ENCODE results near the gene C22orf23. TPM values are rescaled to one million over a fixed set of nuclear protein-coding genes. Genes with fewer than 3 reads are reported as not detected.

C22orf23 gene
- total RNA-seq, 4 donors from 2014 or later: 0.21 TPM; not detected in 3

DNA sequence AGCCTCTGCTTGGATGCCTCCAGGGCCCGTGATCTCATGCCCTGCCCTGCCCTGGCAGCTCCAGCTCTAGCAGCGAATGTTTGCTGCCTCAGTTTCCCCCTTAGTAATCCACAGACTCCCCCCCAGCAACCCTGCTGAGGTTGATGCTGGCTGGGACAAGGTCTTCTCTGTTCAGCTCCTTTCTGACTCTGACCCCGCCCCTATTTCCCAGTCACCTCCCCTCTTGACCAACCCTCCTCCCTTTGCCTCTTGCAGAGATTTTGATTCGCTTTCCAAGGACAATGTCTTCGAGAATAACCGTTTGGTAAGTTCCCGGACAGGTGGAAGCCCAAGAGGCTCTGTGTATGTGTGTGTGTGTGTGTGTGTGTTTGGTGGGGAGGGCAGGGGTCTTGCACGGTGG lies 41.7 kb downstream of the C22orf23 start:
- Histone ChIP-seq H3K4me1 (peaks cover 0 to 43% (median 13%) of the 10 kb centered on the region in 4 donors), H3K36me3 (peaks cover 0 to 47% (median 0%) of the 10 kb centered on the region in 3 donors), H3K27ac (peak overlapping the region in 2 of 4 donors; percentile 51 to 66), H3K4me3 (no peak overlapping the region), H3K27me3 (no peaks in the 10 kb centered on the region), H3K9me3 (no peaks in the 10 kb centered on the region)
- TF ChIP-seq POLR2A (IDR thresholded peaks at IDR 0.05): no peak
- no peak for TF ChIP-seq EP300 (IDR thresholded peaks at IDR 0.05)
- DNase-seq (ENCODE audit: low spot score in 2 of 2): no peak
- WGBS, 2 donors: 53 to 55% methylated on average over 8 of the region's 8 CpGs

DNA sequence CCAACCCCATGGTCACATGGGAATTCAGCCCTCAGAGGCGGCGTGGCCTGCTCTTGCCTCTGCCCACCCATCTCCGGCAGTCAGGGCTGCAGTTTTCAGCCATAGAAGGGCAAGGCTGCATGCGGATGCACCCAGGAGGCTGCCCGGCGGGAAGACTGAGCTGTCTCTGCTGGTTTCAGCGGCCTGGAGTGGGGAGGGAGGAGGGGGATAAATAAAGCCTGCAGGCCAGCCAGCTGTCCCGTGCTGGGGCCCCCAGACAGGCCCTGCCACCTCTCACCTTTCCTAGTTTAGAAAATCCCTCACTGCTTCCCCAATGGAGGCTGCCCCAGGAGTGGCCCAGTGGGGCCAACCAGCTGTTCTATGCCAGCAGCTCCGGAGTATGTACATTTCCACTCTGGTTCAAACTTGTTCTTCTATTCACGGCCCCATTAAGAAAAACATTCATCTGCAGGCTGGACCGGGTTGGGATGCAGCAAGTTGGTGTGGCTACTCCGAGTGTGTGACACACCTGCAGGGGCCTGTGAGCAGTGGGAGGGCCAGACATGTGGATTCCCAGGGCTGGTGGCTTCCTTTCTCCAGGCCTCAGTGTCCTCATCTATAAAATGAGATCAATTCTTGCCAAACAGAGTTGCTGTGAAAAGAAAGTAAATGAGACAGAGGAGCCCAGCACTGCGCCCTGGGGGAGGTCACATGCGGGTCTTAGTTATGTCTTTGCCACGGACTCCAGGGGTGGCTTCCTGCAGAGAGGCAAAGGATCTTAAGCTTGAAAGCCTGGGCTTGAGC lies 42.3 kb downstream of the C22orf23 start:
- Histone ChIP-seq H3K4me1 (peaks cover 0 to 44% (median 14%) of the 10 kb centered on the region in 4 donors), H3K4me3 (no peak overlapping the region)
- DNase-seq (ENCODE audit: low spot score in 2 of 2): no peak

GRCh38 chr22:37909766-37910165 lies 43.6 kb downstream of the C22orf23 start:
- Histone ChIP-seq H3K9me3 (no peaks in the 10 kb centered on the region), H3K4me1 (peaks cover 0 to 55% (median 20%) of the 10 kb centered on the region in 4 donors), H3K27ac (peak overlapping the region in 3 of 4 donors; percentile 50 to 70 (median 51)), H3K27me3 (no peaks in the 10 kb centered on the region), H3K4me3 (no peak overlapping the region), H3K36me3 (peaks cover 0 to 29% (median 0%) of the 10 kb centered on the region in 3 donors)
- TF ChIP-seq POLR2A (IDR thresholded peaks at IDR 0.05): no peak
- no peak for TF ChIP-seq EP300 (IDR thresholded peaks at IDR 0.05)
- TF ChIP-seq CTCF (IDR thresholded peaks at IDR 0.05): no peak
- no peak for DNase-seq (ENCODE audit: low spot score in 2 of 2)
- WGBS, 2 donors: 43 to 57% methylated on average over 7 of the region's 7 CpGs

More for the DNA sequence above, 42.3 kb downstream of the C22orf23 start:
- 48 to 55% methylated on average over 15 of the region's 15 CpGs for WGBS, 2 donors
- no peak for TF ChIP-seq POLR2A (IDR thresholded peaks at IDR 0.05)
- TF ChIP-seq CTCF (IDR thresholded peaks at IDR 0.05): no peak
- no peak for TF ChIP-seq EP300 (IDR thresholded peaks at IDR 0.05)
- Histone ChIP-seq H3K9me3 (no peaks in the 10 kb centered on the region), H3K27me3 (no peaks in the 10 kb centered on the region), H3K27ac (peak overlapping the region in 3 of 4 donors; percentile 50 to 66 (median 51)), H3K36me3 (peaks cover 0 to 41% (median 0%) of the 10 kb centered on the region in 3 donors)

DNA sequence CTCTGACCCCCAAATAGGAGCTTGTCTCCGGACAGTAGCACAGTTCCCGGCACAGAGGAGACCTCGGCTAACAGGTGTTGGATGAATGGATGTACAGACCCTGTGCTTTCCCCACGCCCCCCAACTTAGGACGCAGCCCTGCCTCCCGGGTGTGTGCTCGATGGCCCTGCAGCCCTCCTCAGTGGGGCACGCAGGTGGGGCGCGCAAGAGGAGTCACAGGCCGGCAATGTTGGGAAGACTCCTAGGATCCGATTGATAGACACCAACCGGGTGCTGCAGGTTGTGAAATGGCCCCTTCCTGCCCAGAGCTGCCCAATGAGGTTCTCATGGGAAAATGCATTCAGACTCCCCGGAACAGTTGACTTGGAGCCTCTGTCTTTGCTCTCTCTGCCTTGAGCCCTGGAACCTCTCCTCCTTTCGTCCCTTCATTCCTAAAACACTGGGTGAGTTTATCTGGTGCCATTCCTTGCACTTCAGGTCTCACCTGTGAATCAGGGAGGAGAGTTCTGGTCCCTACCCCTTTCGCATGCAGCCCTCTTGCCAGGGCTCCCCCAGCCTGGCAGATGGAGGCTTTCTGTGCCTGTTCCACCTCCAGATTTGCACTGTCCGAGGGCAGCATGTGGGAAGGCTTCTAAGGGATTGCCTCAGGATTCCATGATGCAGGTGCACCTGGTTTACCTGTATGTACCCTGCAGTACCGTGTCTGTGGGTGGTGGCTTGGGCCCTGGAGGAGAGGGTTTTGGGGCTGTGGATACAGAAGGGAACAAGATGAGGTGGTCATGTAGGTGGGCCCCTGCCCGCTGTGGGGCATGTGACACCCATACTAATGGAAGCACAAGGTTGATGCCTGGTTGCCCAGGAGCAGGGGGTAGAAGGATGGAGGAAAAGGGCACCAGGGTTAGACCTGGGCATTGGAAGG lies 46.1 kb downstream of the C22orf23 start:
- Histone ChIP-seq H3K27ac (peak overlapping the region; percentile 72 to 90 (median 86)), H3K4me3 (peak overlapping the region; percentile 58 to 89 (median 71)), H3K4me1 (peaks cover 0 to 56% (median 20%) of the 10 kb centered on the region in 4 donors), H3K9me3 (no peaks in the 10 kb centered on the region), H3K27me3 (no peaks in the 10 kb centered on the region), H3K36me3 (peaks cover 0 to 4% (median 0%) of the 10 kb centered on the region in 3 donors)
- WGBS, 2 donors: 34 to 37% methylated on average over 17 to 19 of the region's 19 CpGs
- TF ChIP-seq POLR2A (IDR thresholded peaks at IDR 0.05) (no peak), EP300 (IDR thresholded peaks at IDR 0.05) (no peak), CTCF (IDR thresholded peaks at IDR 0.05) (no peak)
- no peak for DNase-seq (ENCODE audit: low spot score in 2 of 2)

DNA sequence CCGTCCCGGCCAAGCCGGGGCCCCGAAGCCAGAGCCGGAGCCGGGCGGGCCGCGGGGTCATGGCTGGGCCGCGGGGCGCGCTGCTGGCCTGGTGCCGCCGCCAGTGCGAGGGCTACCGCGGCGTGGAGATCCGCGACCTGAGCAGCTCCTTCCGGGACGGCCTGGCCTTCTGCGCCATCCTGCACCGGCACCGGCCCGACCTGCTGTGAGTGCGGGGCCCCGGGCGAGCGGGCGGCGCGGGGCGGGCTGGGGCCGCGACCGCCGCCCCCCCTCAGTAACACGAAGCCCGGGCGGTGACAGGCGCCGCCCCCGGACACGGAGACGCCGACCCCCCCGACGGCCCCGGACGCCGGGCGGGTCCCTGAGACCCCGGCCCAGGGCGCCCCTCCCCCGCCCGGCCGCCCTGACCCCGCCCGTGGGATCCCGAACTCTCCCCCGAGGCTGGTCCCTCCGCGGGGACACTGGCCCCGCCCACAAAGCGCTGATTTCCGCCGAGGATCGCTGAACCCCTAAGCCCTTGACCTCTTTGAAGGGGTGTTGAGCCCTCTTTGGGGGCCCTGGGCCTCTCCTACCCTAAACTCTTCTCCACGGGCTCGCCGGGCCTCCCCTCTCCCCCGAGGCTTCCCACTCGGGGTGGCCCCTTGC lies 46.9 kb downstream of the C22orf23 start:
- H3K36me3 ChIP-seq: no peaks in the 10 kb centered on the region
- peak overlapping the region; percentile 58 to 89 (median 71) for H3K4me3 ChIP-seq
- no peak for DNase-seq (ENCODE audit: low spot score in 2 of 2)
- H3K4me1 ChIP-seq: peaks cover 0 to 51% (median 20%) of the 10 kb centered on the region in 4 donors
- 0 to 1% methylated on average over 20 to 29 of the region's 75 CpGs for WGBS, 2 donors
- TF ChIP-seq POLR2A (IDR thresholded peaks at IDR 0.05) (peak in 1 of 2 donors; percentile 3), CTCF (IDR thresholded peaks at IDR 0.05) (no peak), EP300 (IDR thresholded peaks at IDR 0.05) (no peak)
- H3K9me3 ChIP-seq: no peaks in the 10 kb centered on the region
- no peaks in the 10 kb centered on the region for H3K27me3 ChIP-seq
- H3K27ac ChIP-seq: peak overlapping the region; percentile 72 to 90 (median 86)

Data from tibial nerve (tissue), 4 donors.